Activated CD4-positive, alpha-beta T cell treated with anti-CD3 and anti-CD28 coated beads for 36 hours (primary cell): ENCODE data around the gene EN2. TPM values are rescaled to one million over a fixed set of nuclear protein-coding genes. Genes with fewer than 3 reads are reported as not detected.

Experiments
- ATAC-seq: fragments of 200-7000 bp; cut with Tn5 transposase; one replicate; pipeline ENCODE4 v1.10.0; 2021; ENCODE audit warnings: mild to moderate bottlenecking, moderate library complexity
- CTCF ChIA-PET: fragments of 350-600 bp; sonication (Branson Sonifier 250); formaldehyde crosslinking; loops from one replicate; lab custom pipeline; 2021; ENCODE audit warnings: antibody characterized with exemption; lab: Charles Lee
- POLR2A ChIA-PET: fragments of 350-600 bp; sonication (Branson Sonifier 250); formaldehyde crosslinking; loops from one replicate; lab custom pipeline; 2021; ENCODE audit warnings: antibody characterized with exemption, inconsistent platforms; lab: Charles Lee
- DNase-seq: peaks from one replicate; pipeline ENCODE4 v3.0.0-alpha.2; 2020
- H3K27ac Mint-ChIP-seq: one replicate; pipeline ENCODE4 v1.8.0; 2021; ENCODE audit warnings: mixed read lengths
- H3K27me3 Mint-ChIP-seq: one replicate; pipeline ENCODE4 v1.8.0; 2021; ENCODE audit warnings: mixed read lengths
- H3K36me3 Mint-ChIP-seq: one replicate; pipeline ENCODE4 v1.8.0; 2021; ENCODE audit warnings: low read depth, mixed read lengths
- H3K4me1 Mint-ChIP-seq: one replicate; pipeline ENCODE4 v1.8.0; 2021; ENCODE audit warnings: mixed read lengths
- H3K4me3 Mint-ChIP-seq: one replicate; pipeline ENCODE4 v1.8.0; 2021; ENCODE audit warnings: mild to moderate bottlenecking, moderate library complexity, mixed read lengths
- H3K9me3 Mint-ChIP-seq: one replicate; pipeline ENCODE4 v1.8.0; 2021; ENCODE audit warnings: low read depth, mixed read lengths
- intact Hi-C, 2 experiments: fragments of 100-400 bp; cut with DNase I in 1 of 2; cut with micrococcal nuclease in 1 of 2; formaldehyde crosslinking; loops; one replicate each; pipeline versions ENCODE4 v1.14.2 to v1.15.1; 2022 to 2024; cut with DNase I, micrococcal nuclease
- total RNA-seq, 2 experiments: library from RNA; stranded (reverse); gene quantifications; one replicate each; pipeline ENCODE4 v1.2.3, GENCODE V29; 2021

EN2 gene
- total RNA-seq, 2 experiments from 2014 or later = not detected

DNA sequence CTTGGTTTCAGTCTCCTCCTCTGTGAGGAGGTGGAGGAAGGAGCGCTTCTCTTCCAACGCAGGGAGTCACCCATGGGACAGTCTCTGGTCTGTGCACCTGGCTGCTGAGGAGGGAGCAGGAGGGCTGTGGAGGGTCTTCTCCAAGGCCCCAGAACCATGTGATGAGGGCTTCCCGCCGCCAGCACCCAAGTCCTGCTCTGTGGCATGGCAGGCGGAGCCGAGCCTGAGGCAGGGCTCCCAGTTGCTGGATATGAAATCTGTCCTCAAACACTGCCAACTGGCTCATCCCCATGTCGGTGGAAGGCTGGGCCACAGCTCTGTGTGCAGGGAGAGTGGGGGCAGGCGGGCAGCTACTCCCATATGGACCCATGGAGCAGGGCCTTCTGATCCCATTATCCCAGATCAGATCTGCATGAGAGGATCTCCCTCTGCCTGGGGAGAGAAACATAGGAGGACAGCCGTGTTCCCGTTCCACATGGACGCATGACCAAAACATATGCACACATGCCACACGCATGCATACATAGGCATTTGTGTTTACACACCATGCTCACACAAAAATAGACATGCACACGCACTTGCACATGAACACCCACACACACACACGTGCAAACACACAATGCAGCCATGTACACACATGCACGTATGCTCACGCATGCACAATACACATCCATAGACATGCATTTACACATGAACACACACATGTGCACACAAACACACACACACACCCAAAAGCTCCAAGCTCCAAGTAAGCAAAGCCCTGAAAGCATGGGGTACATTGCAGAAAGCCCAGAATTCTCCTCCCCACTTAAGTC, 38.8 kb upstream of the EN2 start:
- DNase-seq (no peak), ATAC-seq (no peak)
- Mint-ChIP-seq H3K36me3 (no peaks in the 10 kb centered on the region), H3K4me3 (no peak overlapping the region), H3K4me1 (no peaks in the 10 kb centered on the region), H3K27me3 (peaks cover 9% of the 10 kb centered on the region), H3K27ac (no peak overlapping the region), H3K9me3 (no peaks in the 10 kb centered on the region)
- CTCF ChIA-PET = no interaction called here
- intact Hi-C loops = no loop called here
- POLR2A ChIA-PET = no interaction called here

DNA sequence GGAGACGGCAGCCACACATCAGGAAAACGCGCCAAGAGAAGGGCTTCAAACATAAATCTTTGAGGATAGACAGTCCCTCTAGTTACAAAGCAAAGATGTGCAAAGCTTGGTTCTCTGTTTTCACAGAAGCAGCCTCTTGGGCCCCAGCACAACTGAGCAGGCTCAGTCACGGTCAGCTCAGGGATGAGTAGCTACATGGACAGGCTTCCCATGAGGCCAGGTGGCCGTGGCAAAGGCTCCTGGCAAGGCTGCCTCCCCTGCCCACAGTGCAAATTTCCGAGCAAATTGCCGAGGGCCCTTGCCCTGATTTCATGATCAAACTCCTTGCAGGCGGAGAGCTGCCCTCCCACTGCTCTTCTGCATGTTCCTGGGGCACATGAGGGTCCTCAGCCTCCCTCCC, 37.8 kb upstream of the EN2 start:
- Mint-ChIP-seq H3K9me3 (no peaks in the 10 kb centered on the region), H3K27ac (no peak overlapping the region), H3K36me3 (no peaks in the 10 kb centered on the region), H3K4me1 (no peaks in the 10 kb centered on the region), H3K27me3 (peaks cover 11% of the 10 kb centered on the region), H3K4me3 (no peak overlapping the region)
- intact Hi-C loops = no loop called here
- ATAC-seq = no peak
- no peak for DNase-seq
- ChIA-PET CTCF (no interaction called here), POLR2A (no interaction called here)

DNA sequence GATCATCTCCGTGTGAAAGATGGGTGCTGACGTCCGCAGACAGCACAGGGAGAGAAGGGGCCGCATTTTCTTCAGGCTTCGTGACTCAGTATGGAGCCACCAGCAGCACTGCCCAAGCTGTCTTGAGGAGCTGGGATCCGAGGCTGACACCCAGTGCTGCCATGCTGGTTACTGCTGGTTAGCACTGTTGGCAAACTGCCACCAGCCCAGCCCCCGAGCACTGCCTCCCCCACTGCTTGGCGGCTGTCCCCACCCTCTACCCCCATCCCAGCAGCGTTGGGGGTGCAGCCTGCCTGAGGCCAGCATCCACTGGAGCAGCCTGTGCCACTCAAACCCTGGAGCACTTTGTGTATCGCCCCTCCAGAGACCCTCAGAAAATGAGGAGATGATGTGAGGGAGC, 35.8 kb upstream of the EN2 start:
- Mint-ChIP-seq H3K4me3 (no peak overlapping the region), H3K27me3 (peaks cover 11% of the 10 kb centered on the region), H3K36me3 (no peaks in the 10 kb centered on the region), H3K27ac (no peak overlapping the region), H3K4me1 (no peaks in the 10 kb centered on the region), H3K9me3 (no peaks in the 10 kb centered on the region)
- DNase-seq (no peak), ATAC-seq (no peak)
- intact Hi-C loops = no loop called here
- ChIA-PET CTCF (interaction anchor here (1.3 to 1.4 kb wide), 2 partner anchors 10 to 14 kb away, joined by 3 read pairs; no protein-coding TSS in a partner anchor), POLR2A (no interaction called here)

DNA sequence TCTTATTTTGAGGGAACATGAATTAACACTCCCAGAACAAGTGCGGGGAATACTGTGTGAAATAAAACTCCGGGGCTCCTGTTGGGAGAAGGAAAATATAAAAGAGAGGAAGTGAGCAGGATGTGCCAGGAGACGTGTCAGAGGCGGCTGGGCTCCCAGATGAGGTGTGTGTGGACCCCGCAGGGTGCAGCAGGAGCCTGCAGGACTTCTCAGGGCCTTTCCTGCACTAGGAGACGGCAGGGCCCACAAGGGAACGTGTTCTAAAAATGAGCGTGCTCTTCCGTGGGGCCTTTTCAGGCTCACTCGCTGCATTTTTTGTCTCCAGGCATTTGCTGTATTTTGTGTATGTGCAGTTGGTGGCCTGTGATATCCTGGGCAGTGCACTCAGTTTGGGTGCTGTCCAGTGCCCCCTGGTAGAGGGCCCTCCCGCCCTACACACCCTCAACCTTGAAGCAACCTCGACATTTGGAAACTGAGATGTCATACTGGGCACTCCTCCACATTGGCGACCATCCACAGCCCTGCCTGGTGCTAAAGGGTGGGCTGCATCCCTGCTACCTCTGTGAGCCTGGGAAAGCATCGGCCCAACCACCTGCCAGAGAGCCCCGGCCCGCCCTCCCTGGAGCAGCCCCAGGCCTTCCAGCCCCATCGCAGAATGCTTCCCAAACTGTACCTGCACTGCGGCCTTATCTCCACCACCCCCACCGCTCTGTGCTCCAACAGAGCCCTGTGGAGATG, 35.2 kb upstream of the EN2 start:
- no peaks in the 10 kb centered on the region for H3K4me1 Mint-ChIP-seq
- no peak for ATAC-seq
- DNase-seq = no peak
- ChIA-PET CTCF (interaction anchor here (0.6 kb wide), 1 partner anchor 34 kb away, joined by 4 read pairs; no protein-coding TSS in a partner anchor), POLR2A (no interaction called here)
- intact Hi-C loops = no loop called here
- H3K9me3 Mint-ChIP-seq = no peaks in the 10 kb centered on the region
- H3K36me3 Mint-ChIP-seq = no peaks in the 10 kb centered on the region
- H3K4me3 Mint-ChIP-seq = no peak overlapping the region
- H3K27me3 Mint-ChIP-seq = peaks cover 11% of the 10 kb centered on the region
- no peak overlapping the region for H3K27ac Mint-ChIP-seq

DNA sequence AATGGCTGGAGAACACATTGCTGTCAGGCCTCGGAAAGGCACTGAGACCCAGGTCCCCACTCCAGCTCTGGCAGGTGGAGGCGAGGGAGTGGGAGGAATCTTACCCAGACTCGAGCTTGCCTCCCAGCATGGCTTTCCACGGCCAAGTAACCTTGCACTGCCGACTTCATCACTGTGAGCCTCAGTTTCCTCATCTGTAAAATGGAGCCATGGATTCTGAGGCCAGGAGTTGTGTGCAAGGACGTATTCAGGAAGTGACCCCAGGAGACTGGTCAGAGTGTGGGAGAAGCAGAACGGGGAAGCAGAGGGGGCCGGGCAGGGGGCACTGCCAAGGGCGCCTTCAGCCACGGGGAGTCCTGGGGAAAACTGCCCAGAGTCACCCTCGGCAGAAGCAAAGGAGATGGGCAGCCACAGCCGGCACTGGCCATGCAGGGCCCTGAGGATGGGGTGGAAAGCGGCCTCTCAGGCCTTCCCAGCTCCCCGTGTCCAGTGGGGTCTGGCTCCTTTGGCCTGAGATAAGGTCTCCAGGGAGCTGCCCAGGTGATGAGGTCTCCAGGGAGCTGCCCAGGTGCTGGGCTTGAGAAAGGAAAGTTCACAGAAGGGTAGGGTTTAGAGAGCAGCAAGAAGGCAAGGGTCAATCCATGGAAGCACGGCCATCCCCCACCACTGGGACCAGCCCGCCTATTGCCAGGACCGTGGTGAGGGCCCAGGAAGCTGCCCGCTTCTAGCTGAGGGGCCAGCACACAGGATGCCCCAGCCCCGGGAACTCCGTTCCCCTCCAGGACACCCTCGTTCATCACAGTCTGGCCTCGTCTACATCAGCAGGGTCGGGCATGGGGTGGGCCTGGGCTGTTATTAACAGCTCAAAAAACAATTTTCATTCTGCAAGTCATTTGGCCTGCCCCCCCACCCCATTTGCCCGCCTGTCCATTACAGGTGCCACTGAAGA, 34.3 kb upstream of the EN2 start:
- POLR2A ChIA-PET = no interaction called here
- no peak for DNase-seq
- H3K4me1 Mint-ChIP-seq = no peaks in the 10 kb centered on the region

DNA sequence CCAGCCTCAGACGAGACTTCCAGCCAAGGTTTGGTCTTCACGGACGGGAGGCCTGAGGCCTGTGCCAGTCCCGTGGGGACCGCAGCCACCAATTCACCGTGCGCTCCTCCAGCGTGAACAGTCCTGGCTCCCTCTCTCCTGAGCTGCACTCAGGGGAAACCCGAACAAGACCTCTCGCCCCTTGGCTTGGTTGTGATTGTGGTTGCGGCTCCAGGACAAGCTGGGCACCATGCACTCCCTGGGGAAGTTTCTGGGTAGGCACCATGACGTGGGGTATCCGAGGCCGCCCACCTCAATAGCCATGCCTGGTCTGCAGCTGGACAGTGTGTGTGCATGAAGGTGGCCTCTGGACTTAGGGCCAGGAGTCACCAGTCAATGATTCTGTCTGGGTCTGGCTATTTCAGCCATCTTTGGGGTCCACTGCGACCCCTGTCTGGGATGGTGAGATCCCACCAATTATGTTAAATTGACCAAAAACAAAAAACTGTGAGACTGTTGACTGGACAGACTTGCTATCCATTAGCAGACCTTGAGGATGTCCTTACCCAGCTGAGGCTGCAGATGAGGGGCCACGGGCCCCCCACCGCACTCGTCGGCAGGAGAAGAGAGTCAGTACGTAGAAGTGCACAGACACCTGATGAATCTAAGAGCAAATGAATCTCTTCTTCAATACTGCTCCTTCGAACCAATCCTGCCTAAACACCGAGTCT, 33.5 kb upstream of the EN2 start:
- POLR2A ChIA-PET = no interaction called here
- no peaks in the 10 kb centered on the region for H3K4me1 Mint-ChIP-seq
- CTCF ChIA-PET = interaction anchor here (1.4 kb wide), 1 partner anchor 10 kb away, joined by 3 read pairs; no protein-coding TSS in a partner anchor
- H3K27me3 Mint-ChIP-seq = peaks cover 16% of the 10 kb centered on the region
- no peaks in the 10 kb centered on the region for H3K9me3 Mint-ChIP-seq
- no peaks in the 10 kb centered on the region for H3K36me3 Mint-ChIP-seq
- DNase-seq (no peak), ATAC-seq (no peak)
- intact Hi-C loops = no loop called here
- H3K27ac Mint-ChIP-seq = no peak overlapping the region
- no peak overlapping the region for H3K4me3 Mint-ChIP-seq

More for the DNA sequence above, 34.3 kb upstream of the EN2 start:
- Mint-ChIP-seq H3K27me3 (peaks cover 14% of the 10 kb centered on the region), H3K4me3 (no peak overlapping the region), H3K36me3 (no peaks in the 10 kb centered on the region), H3K27ac (no peak overlapping the region), H3K9me3 (no peaks in the 10 kb centered on the region)
- intact Hi-C loops = no loop called here
- ATAC-seq = no peak
- CTCF ChIA-PET = interaction anchor here (1.4 kb wide), 1 partner anchor 11 kb away, joined by 3 read pairs; no protein-coding TSS in a partner anchor

DNA sequence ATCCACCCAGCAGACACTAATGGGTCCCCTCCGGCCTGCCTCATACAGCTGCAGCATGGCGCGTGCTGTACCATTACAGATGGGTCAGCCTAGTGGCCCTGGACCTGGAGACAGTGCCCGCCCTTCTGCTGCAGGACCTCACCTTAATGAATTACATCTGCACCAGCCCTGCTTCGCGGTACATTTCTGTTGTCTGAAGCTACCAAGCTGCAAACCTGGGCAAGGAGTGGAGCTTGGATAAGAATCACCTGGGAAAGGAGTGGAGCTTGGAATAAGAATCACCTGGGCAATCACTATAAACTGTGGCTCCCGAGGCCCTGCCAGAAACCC, 33.0 kb upstream of the EN2 start:
- Mint-ChIP-seq H3K36me3 (no peaks in the 10 kb centered on the region), H3K4me1 (no peaks in the 10 kb centered on the region), H3K27me3 (peaks cover 15% of the 10 kb centered on the region), H3K9me3 (no peaks in the 10 kb centered on the region), H3K27ac (no peak overlapping the region), H3K4me3 (no peak overlapping the region)
- ChIA-PET POLR2A (no interaction called here), CTCF (interaction anchor here (1.4 kb wide), 1 partner anchor 10 kb away, joined by 3 read pairs; no protein-coding TSS in a partner anchor)
- intact Hi-C loops = no loop called here
- no peak for ATAC-seq
- no peak for DNase-seq

DNA sequence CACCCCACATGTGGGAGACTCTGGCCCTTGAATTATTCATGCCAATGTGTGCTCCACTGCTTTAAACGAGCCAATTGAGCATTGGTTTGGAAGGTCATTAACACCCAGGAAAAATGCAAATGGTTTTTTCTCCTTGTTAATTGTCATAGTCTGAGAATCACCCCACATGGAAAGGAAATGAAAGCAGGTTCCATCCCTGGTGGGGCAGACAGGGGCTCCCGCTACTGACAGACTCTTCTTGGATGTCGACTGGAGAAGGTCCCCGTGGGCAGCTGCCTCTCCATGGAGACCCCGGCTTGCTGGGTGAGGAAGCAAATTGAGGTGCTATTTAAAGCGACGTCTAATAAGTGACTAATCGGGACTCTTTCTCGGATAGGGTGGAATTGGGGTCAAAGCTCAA, 32.0 kb upstream of the EN2 start:
- DNase-seq (no peak), ATAC-seq (no peak)
- peaks cover 18% of the 10 kb centered on the region for H3K27me3 Mint-ChIP-seq
- POLR2A ChIA-PET = no interaction called here
- CTCF ChIA-PET = no interaction called here
- H3K36me3 Mint-ChIP-seq = no peaks in the 10 kb centered on the region
- H3K9me3 Mint-ChIP-seq = no peaks in the 10 kb centered on the region
- H3K4me1 Mint-ChIP-seq = no peaks in the 10 kb centered on the region
- intact Hi-C loops = no loop called here
- no peak overlapping the region for H3K27ac Mint-ChIP-seq
- no peak overlapping the region for H3K4me3 Mint-ChIP-seq

DNA sequence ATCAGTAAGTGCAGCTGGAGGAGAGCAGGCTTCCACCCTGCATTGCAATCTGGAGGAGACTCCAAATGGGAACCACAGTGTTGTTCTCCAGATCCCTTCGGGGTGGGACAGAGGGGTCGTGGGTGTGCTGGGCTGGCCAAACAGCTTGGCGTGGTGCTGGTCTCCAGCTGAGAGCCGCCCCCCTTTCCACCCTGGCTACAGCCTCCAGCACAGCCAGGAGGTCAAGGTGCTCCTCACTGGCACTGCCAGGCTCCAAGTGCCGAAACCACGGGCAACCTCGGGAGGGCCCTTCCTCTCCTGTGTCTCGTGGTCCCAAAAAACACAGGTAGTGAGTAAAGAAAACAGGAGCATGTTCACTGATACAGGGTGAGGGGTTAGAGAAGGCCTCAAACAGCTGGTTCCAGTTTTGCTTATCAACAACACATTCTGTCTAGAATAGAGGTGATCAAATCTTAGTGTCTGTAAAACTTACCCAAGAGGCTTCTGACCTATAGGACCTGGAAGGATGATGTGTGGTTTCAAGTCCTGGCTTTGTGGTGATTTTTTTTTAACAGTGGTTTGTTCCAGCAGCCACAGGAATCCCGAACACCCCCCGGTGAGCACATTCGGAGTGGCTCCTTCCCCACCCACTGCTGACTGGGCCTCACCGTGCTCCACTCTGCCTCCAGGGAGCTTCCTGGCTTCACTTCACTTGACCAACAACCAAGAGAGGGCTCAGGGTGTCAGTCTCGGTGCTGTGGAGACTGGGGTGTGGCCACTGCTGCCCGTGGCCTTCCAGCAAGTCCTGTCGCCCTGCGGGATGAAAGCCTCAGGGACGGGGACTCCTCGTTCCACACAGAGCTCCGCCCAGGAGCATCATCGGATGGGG, 31.2 kb upstream of the EN2 start:
- no peak overlapping the region for H3K4me3 Mint-ChIP-seq
- intact Hi-C loops = no loop called here
- peaks cover 18% of the 10 kb centered on the region for H3K27me3 Mint-ChIP-seq
- ChIA-PET CTCF (no interaction called here), POLR2A (no interaction called here)
- ATAC-seq (no peak), DNase-seq (no peak)
- H3K4me1 Mint-ChIP-seq = no peaks in the 10 kb centered on the region
- no peaks in the 10 kb centered on the region for H3K9me3 Mint-ChIP-seq
- H3K36me3 Mint-ChIP-seq = no peaks in the 10 kb centered on the region
- no peak overlapping the region for H3K27ac Mint-ChIP-seq

DNA sequence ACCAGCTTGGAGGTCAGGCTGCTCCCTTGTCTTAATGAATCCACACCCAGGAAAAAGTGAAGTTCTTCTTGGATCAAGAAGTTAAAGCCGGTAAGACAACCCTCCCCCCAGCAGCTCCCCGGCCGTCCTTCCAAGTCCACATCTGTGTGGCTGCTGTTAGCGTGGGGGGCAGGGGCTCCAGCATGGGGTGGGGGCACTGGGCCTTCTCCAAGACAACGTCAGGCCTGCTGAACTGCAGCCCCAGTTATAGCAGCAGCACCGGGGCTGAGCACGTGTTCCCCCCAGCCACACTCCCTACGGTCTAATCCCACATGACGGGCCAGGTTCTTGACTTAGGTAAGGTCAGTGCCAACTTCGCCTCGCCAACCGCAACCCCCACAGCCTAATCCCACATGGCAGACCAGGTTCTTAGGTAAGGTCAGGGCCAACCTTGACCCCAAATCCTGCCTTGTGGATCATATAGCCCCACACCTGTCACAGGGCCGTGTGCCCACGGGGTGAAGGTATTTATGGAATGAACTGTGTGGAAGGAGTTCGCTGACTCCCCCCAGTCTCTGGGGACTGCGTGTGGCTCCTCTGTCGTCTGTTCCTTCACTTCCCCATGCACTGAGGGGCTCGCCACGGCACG, 30.4 kb upstream of the EN2 start:
- ATAC-seq = no peak

More for the DNA sequence above, 30.4 kb upstream of the EN2 start:
- H3K9me3 Mint-ChIP-seq = no peaks in the 10 kb centered on the region
- CTCF ChIA-PET = interaction anchor here (0.6 kb wide), 1 partner anchor 418 kb away, joined by 3 read pairs; no protein-coding TSS in a partner anchor
- DNase-seq = no peak
- H3K27me3 Mint-ChIP-seq = peaks cover 21% of the 10 kb centered on the region
- H3K4me1 Mint-ChIP-seq = no peaks in the 10 kb centered on the region
- H3K4me3 Mint-ChIP-seq = no peak overlapping the region
- H3K27ac Mint-ChIP-seq = no peak overlapping the region
- no peaks in the 10 kb centered on the region for H3K36me3 Mint-ChIP-seq
- intact Hi-C loops = no loop called here
- POLR2A ChIA-PET = no interaction called here
